GM19351 (cell line): ENCODE measurements around the gene GPR132.

Source experiments
- ATAC-seq: cut with Tn5 transposase; IDR thresholded peaks from one replicate; pipeline ENCODE4 v1.9.1; 2021; ENCODE audit warnings: mild to moderate bottlenecking, moderate library complexity; ENCODE audit not compliant: unreplicated experiment

Gene GPR132

DNA sequence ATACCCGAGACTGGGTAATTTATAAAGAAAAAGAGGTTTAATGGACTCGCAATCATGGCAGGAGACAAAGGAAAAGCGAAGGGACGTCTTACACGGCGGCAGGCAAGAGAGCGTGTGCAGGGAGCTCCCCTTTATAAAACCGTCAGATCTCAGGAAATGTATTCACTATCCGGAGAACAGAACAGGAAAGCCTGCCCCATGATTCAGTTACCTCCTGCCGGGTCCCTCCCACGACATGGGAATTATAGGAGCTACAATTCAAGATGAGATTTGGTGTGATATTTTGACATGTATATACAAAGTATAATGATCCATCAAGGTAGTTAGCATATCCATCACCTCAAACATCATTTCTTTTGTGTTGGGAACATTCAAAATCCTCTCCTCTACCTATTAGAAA lies 42.1 kb downstream of the GPR132 start:
- ATAC-seq: no peak

DNA sequence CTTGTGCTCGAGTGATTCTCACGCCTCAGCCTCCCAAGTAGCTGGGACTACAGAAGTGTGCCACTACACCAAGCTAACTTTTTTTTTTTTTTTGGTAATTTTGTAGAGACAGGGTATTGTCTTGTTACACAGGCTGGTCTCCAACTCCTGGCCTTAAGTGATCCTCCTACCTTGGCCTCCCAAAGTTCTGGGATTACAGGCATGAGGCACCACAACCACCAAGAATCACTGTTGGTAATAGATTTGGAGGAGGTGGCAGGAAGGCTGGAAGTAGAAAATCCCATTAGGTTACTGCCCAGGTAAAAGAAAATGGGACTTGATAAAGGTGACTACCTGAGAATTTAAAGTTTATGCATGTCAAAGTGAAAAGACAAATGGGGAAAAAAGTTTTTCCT lies 43.0 kb downstream of the GPR132 start:
- ATAC-seq: no peak

DNA sequence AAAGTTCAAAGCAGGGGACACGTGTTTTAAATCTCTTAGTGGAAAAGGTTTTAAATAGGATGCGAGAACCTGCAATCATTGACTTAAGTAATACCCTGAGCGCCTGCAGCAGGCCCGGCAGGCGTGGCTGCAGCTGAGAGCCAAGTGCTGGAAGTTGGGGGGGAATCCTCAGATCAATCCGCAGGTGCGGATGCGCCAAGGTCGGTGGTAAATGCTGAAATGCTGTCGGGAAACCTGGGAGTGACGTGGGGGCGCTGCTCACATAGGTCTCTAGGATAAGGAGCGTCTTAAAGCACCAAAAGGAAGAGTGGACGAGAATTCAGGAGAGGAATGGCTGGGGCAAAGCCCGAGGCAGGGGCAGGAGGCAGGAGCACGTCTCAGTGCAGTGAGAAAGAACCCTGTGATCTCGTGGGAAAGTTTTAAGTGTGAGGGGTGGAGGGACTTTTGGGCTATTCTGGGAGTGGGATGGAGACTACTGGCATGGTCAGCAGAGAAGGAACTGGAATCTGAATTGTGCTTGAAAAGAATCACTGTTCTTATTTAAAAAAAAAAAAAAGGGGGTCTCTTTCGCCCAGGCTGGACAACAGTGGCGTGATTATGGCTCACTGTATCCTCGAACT lies 43.5 kb downstream of the GPR132 start:
- ATAC-seq: no peak

DNA sequence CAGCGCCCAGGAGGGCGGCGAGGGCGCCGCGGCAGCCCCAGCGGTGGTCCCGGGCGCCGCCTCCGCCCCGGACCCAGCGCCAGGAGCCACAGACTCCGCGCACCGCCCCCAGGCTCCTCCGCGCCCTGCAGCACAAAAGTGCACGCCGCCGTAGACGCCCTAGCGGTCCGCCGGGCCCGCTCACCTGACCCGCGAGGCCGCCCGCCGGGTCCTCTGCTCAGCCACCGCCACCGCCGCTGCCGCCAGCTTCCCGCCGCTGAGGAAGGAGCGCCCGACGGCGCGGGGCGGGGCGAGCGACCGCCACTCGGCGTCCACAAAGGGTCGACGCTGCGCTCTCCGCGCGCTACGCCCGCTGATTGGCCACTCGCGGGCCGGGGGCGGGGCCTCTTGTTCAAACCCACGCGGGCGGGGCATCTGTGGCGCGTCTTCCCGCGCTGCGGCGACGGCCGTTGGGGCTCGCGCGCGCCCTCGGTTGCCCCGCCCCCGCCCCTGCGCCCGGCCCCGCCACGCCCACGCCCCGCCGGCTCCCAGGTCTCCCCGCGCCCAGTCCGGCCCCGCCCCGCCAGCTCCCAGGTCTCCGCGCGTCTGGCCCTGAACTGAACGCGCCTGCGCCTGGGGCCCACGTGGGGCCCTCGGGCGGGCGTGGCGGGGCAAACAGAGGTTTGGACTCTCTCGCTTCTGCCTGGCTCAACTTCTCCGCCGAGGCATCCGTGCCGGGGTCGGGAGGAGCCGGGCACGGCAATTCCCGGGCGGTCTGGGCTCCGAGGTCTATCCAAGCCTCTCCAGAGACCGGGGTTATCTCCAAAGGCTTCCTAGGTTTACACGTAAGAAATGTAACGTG lies 44.2 kb downstream of the GPR132 start, which contains the start of gene CDCA4:
CDCA4 (minus strand) TSS at position 269 of the 841 bp plus-strand sequence. CDS start 9,154 bp downstream, outside the sequence.
- peak; percentile 70 for ATAC-seq

DNA sequence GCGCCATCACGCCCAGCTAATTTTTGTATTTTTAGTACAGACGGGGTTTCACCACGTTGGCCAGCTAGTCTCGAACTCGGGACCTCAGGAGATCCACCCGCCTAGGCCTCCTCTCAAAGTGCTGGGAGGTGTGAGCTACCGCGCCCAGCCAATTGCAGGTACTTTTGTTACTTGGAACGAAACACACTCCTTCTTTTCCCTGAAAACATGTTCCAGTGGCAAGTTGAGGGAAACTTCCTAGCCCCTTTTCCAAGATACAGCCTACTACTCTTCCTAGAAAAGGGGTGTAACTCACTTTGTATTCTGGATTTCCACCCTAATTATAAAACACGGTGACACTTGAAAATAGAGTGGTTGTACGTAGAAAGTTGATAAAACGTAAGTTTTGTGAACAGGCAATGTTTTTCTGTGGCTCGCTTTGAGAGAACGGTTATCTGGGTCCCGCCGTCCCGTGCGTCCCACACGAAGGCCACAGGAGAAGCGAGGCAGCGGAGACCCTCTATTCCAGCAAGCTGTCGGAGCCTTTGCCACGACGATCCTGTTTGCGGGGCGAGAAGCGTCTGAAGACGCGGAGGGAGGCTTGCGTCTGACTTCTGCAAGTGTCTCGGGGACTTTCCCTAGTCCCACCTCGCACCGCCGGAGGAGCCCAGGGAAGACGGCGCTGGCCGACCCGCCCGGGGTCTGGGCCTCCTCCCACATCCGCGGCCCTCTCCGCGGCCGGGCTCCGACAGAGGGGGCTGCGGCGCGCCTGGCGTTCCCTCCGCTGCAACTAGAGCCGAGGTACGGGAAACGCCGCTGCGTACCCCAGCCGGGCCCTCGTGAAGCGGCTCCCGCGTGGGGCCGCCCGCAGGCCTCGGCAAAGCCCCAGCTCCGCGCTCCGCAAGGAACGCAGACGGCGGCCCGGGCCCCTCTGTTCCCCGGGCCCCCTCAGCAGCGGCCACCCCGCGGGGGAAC lies 45.1 kb downstream of the GPR132 start:
- peak; percentile 20 for ATAC-seq

DNA sequence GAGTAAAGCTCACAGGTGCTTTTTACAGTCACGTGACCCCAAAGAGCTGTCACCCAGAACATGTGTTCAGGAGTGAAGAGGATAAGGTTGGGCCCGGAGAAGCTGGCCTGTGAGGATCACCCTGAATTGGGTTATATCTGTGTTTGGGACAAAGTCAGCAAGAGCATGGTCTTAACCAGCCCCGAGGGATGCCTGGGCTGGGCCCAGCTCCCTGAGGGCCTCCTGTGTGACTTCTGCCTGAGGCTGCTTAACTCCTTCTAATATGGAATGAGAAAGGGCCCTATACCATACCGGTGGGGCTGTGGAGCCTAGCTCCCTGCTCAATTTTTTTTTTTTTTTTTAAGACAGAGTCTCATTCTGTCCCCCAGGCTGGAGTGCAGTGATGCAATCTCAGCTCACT lies 46.8 kb downstream of the GPR132 start:
- no peak for ATAC-seq

DNA sequence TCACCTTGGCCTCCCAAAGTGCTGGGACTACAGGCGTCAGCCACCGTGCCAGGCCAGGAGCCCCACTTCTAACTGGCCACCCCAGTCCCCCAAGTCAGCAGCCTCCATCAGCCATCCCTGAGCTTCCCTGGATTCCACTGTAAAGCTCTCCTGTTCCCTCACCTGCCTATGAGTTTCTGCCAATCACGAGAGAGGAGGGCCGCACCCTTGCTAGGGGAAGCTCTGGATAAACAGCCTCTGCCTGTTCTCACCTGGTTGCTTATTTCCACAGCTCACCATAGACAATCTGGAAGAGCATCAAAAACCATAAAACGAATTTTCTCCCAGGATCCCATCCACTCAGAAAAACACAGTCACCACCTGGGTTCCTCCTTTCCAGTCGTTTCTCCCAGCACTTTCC lies 49.3 kb downstream of the GPR132 start:
- no peak for ATAC-seq

DNA sequence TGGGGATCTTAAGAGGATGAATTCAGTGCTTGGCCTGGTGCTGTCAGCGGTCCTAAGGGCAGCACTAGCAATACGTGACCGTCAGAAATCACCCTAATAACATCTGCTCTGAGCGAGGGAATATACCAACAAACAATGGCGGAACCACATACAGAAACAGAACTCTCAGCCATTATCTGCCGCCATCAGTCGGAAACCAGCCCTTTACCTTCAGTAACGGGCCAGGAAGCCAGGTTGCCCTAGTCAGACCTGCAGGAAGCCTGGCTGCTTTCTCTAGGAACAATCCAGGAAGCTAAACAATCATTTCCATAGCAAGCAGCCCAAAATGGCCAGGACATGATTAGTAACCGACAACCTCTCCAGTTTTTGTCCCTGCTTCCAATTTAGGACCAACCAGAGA lies 50.0 kb downstream of the GPR132 start:
- no peak for ATAC-seq

DNA sequence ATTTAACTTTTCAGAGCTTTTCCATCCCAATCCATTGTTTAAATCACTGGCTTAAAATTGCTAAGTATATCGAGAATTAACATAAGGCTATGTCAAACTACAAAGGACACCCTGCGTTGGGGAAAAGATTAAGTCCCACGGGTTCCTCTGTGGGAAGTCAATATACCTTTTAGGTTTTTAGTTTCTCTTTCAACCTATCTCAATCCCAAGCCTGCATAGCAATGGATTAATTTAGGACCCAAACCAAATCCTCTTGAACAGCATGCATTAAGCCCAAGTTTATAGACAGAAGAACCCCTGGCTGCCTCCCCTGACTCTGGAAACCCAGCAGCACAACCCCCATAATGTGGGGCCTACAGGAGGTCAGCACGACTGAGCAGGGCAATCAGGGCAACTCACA lies 50.6 kb downstream of the GPR132 start:
- ATAC-seq: no peak

DNA sequence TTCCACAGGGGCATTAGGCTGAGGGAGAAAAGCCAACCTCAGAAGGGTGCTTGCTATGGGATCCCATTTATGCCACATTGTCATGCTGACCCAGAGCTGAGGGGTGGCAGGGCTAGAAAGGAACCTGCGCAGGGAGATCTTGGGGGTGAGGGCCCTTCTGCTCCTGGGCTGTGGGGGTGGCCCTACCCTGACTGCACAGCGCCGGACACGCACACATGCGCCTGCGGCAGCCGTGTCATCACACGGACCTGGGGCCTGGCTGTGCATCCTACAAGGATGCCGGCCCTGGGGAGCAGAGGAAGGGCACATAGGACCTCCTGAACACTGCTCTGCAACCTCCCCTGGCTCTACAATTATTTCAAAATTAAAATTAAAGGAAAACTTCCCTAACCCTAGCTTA lies 51.2 kb downstream of the GPR132 start:
- ATAC-seq: no peak

DNA sequence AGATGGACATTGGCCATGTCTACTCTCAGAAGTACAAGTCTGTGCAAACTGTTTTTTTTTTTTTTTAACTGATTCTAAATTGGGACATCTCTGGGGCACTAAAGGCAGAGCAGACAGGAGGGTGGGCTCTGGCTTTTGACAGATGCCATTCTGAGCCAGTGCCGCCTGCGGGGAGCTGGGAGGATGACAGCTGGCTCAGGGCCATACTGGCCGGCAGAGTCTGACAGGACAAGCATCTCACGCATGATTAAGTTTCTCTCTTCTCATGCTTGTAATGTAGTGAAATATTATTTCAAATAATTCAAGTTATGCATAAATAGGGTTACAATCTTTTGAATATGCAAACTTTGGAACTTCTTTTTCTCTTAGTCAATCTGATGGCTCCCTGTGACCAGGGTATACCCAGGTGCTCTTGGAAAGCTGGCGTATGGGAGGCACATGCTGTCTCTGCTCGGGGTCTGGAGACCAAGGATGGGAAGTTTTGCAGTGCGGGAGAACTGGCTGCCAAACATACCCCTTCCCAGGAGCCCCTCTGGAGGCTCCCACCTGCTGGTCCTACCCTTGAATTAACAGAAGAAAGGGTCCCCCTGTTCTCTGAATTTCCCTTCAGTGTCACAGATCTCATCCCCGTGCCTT lies 52.0 kb downstream of the GPR132 start:
- no peak for ATAC-seq

DNA sequence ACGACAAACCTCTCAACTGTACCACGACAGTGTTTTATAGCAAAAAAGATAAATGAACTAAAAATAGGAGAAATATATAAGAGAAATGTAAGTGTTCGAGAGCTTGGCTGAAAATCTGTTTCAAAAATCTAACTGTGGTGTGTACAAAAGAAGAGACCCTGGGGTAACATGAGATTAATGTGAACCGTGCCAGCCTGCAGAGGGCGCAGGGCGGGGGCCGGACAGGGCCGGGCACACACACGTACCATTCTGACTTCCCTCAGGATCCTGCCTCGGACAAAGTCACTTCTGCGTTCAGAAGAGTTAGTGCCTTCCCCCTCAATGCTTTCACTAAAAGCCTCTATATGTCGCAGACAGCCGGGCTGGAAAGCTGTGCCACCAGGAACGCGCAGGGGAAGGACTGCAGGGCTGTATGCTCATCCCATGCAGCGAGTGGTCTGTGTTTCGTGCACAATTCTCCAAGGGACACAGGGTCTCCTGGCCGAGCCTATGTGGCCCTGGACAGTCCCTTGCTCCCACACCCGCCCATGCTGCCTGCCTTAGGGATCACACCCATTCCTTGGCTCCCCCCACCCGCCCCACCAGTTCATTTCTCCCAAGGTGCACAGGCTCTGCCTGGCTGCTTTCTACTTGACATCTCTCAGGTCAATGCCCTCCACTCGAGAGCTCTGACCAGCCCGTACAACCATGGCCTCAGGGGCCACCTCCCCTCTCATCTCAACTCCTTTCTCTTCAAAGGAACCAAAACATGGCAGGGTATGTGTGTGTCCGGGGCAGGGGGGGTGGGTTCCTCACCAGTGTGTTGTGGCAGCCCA lies 52.9 kb downstream of the GPR132 start:
- ATAC-seq: no peak

DNA sequence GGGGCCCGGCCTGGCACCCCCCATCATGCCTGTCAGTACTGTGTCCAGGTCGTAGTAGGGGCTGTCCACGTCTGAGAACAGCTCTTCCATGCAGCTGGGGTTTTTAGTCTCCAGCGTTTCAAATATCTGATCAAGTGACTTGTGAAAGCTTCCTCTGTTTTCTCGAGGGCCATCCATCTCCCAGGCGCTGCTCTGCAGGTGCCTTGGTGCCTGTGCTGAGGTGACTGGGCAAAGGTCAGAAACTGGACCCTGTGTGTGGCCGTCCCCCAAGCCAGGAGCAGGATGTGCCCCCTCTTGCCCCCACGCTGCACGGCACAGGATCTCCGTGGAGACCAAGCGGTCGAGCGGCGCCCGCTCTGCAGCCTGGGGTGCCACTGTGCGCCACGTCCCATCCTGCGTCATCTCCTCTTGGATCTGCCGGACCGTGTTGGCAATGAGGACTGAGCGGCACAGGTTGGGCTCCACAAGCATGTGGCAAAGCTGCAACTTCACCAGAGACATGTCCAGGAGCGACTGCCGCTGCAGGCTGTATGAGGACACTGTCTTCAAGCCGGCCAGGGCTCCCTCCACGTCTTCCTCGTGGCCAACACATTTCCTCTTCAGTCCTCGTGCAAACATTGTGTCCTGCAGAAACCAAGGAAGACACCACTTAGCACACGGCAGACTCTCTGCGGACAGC lies 53.8 kb downstream of the GPR132 start:
- no peak for ATAC-seq

DNA sequence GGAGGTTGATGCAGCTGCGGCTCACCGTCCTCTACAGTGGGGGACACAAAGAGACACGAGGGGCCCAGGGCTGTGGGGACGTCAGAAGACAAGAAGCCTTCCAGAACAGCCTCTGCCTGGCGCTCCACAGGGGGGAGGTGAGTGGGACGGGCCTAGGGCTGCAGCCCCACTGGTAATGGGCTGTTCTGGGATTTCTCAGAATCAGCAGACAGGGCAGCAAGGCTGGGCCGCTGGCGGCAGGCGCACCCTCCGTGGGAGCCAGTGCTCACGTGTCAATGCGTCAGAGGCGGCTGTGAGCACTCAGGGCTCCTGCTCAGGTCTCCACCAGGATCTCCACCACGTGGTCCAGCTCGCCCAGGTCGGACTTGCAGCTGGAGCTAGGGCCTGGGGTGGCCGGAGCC lies 54.3 kb downstream of the GPR132 start:
- no peak for ATAC-seq

DNA sequence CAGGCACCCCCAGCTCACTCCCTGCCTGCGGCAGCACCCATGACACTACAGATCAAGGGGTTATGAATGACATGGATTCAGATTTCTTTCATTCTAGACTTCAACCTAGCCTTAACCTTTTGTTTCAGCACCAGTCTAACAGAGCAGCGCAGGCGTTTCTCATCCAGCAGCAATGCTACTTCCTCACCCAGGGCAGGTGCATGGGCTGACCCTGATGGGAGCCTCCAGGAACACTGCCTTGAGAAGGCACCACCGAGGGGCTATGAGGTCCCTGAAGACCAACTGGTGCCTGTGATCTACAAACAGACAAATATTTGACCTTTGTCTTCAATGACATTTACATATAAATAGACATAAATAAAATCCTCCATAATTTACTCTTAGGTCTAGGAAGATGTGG lies 55.1 kb downstream of the GPR132 start:
- no peak for ATAC-seq

DNA sequence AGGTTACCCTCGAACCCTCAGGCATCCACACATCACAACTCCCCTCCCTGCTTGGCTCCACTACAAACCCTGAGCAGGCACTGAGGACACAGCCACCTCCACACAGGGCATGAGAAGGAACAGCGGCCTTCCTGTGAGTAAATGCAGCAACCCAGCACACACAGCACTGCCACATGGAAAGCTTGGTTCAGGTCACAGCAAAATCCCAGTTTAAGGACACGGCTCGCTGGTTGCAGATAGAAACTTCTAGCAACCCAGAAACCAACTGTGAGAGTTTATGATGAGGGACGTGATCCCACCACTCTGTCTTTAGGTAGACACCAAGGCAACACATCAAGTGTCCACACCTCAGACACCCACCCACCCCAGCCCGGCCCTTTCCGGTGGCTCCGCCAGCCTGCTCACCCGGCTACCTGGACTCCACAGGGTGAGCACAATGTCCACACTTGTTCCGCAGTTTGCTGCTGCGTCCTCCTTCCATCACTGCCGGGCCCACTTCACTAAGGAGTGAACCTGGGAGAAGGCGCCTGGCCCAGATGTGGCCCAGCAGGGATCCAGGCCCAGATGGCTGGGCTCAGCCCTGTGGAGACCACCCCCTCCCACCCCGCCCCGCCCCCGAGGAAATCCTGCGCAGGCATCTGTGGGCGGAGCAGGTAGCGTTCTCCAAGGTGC lies 57.5 kb downstream of the GPR132 start:
- no peak for ATAC-seq

DNA sequence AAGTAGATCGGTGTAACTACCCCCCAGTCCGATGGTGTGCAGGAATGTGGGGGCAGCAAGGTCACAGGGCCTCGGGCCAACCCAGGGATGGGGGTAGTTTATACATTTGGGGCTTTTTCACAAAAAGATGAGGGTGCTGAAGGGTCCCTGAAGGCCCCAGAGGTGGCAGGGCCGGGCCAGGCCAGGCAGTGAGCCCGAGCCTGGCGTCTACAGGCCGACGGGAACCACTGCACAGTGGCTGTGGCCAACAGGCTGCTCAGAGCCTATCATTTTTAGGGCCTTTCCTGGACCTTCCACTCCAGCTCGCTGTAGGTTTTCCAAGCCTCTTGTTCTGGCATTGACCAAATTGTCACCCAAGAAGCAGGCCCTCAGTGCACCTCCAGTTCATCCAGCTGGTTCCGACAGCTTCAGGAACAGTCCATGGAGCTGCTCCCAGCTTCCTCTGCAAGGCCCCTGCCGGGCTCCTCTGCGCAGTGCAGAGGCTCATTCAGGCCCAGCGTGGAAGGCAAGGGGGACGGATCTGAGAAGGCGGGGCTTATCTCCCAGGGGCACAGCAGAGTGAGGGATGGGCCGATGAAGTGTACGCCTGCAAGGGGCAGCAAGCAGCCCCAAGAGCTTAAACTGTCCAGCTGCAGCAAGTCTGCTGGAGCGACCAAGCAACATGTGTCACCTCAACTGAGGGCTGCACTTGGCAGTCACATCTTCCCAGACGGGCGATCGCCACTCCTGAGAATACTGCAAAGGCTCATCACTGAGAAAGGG lies 58.2 kb downstream of the GPR132 start:
- ATAC-seq: no peak
